GM19468 (cell line): ENCODE data around the gene IGFALS.

Experiments used
- ATAC-seq: cut with Tn5 transposase; IDR thresholded peaks from one replicate; pipeline ENCODE4 v1.9.1; 2021; ENCODE audit warnings: mild to moderate bottlenecking, moderate library complexity, moderate number of reproducible peaks; ENCODE audit not compliant: unreplicated experiment; ENCODE audit errors: extremely low read depth

IGFALS gene

DNA sequence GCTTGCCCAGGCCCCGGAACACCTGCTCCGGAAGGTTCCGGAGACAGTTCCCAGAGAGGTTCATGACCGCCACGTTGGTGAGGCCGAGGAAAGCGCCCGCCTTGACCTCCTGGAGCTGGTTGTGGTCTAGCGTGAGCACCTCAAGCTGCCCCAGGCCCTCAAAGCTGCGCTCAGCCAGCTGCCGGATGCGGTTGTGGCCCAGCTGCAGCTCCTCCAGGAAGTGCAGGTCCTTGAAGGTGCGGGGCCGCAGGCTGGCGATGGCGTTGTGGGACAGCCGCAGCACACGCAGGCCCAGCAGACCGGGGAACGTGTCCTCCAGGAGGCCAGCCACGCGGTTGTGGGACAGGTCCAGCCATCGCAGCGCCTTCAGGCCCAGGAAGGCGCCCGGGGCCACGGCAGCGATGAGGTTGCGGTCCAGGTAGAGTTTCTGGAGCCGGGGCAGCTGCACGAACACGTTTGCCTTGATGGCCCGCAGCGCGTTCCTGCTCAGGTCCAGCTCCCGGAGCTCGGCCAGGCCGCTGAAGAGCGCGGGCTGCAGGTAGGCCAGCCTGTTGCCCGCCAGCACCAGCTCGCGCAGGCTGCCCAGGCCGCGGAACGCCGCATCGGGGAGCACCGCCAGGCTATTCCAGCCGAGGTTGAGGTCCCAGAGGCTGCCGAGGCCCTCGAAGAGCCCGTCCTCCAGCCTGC lies 2.1 kb downstream of the IGFALS start:
- ATAC-seq, result no peak

DNA sequence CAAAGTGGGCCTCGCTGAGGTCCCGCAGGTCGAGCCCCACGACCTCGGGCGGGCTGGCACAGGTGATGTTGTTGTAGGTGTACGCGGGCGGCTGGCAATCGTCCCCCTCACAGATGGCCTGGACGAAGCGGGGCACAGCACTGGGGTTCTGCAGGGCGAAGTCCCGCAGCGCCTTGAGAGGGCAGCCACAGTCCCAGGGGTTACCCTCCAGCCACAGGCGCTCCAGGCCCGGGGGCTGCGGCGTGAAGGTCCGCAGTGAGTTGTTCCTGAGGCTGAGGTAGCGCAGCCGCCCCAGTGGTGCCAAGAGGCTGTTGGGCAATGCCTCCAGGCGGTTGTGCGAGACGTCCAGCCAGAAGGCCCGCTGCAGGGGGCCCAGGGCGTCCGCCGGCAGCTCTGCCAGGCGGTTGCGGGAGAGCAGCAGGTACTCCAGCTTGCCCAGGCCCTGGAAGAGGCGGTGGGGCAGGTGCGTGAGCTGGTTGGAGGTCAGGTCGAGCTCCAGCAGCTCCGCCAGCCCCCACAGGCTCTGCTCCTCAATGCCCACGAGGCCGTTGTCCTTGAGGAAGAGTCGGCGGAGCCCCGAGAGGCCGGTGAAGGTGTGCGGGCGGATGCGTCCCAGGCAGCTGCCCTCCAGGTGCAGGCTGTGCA lies 2.8 kb downstream of the IGFALS start:
- ATAC-seq, result no peak

GRCh38 chr16:1790261-1790610 lies 3.3 kb downstream of the IGFALS start:
- no peak for ATAC-seq

- no peak for ATAC-seq
Measured at GRCh38 chr16:1789643-1790045, 3.9 kb downstream of the IGFALS start.

DNA sequence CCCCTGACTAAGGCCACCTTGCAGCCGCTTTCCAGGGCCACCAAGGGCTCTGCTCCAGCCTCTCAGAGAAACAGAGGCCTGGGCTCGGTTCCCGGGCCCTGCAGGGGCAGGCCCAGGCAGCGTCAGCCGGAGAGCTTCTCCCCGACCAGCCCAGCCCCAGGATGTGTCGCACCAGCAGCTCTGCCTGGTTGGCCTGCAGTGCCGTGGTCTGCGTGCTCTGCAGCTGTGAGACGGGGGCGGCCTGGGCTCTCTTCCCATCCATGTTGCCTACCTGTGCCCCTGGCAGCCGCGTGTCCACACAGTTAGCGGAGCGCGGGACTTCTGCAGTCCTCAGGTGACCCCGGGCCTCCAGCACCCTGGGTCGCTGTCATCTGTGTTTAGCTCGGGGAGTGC lies 4.8 kb downstream of the IGFALS start:
- ATAC-seq, result no peak

GRCh38 chr16:1788095-1788707 lies 5.3 kb downstream of the IGFALS start:
- no peak for ATAC-seq

GRCh38 chr16:1787322-1788094 lies 6.0 kb downstream of the IGFALS start:
- ATAC-seq, result no peak

GRCh38 chr16:1787056-1787321 lies 6.5 kb downstream of the IGFALS start:
- ATAC-seq, result no peak

- no peak for ATAC-seq
Measured at GRCh38 chr16:1786242-1787055, 7.1 kb downstream of the IGFALS start.

DNA sequence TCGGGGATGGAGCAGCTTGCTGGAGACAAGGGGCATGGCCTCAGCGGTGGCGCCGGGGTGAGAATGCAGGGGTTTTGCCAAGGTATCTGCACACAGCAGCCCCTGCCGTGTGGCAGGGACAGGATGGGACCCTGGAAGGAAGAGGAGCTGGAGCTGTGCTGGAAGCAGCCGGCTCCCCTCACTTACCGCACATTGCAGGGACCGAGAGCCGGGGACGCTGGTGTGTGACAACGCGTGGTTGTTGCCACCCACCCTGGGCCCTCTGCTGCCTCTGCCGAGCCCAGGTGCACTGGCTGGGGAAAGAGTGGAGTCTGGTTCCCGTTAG lies 7.7 kb downstream of the IGFALS start:
- ATAC-seq, result no peak

DNA sequence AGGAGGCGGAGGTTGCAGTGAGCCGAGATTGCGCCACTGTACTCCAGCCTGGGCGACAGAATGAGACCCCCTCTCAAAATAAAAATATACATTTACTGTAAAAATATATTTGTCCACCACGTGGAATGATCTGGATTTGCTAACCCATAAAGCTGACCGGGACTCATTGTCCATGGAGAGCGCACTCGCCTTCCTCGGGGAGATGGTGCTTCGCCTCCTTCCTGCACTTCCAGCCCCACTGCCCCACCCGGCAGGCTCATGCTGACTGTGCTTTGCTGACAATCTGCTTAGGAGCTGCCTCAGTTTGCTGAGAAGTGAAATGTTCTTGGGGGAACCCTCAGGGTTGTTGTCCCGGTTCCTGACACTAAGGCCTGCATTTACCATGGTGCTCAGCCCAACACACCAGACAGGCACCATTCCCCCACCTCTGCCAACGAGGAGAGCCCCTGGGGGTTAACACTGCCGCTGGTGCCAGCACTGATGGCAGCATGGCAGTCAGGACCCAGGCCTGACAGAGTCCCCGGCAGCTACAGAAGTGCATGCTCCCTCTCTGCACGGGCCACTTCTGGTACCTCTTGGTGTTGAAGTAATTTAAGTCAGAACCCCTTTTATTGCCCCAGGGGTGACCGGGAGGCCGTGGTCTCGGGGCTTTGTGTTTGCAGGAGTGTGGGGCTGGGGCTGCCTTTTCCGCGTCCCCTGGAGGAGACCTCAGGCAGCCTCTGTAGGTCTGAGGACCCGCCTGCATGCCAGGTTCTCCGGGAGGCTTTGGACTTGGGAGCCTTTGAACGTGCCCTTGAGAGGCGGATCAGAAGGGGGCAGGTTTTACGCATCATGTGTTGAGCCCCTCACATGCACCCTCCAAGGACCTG lies 8.3 kb downstream of the IGFALS start:
- ATAC-seq, result no peak

DNA sequence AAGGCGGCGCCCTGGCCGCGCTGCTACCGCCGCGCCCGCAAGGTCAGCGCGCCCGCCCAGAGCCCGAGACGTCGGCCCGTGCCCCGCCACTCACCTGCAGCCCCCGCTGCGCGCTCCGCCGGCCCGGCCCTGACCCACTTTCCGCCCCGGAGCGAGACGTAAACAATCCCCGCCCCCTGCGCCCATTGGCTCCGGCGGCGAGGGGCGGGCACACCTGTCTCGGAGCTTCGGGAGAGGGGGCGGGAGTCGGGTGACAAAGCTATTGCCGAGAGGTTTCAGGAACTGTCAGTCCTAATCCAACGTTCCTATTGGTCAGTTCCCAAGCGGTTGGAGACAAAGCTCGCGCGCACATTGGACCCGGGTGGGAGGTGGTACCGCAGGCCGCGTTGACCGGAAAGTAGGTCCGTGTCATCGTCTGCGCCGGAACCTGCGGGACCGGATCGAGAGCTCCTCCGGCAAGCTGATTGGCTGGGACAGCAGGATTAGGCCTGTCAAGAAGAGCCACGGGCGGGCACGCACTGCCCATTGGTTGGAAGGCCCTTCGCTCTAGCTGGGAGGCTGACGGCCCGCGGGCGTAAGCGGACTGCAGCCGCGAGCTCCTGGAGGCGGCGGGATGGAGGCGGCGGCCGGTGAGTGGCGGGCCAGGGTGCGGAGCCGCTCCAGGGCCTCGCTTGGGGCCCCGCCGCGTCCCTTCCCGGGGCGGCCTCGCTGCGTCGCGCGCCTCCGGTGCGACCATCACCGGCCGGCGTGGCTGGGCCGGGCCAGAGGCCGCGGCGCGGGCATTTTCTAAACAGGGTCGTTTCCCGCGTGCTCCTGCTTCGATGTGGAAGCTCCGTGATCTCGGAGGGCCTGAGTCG lies 10.9 kb downstream of the IGFALS start, which contains the start of the genes NUBP2 and SPSB3:
Gene NUBP2, plus strand, starts transcription at position 553 of the 857 bp plus-strand sequence. Its CDS starts 61 bp downstream, at position 614.
Gene SPSB3, minus strand, starts transcription at position 164 of the 857 bp plus-strand sequence. CDS start 1,088 bp downstream, outside the sequence.
- ATAC-seq, result peak; percentile 85

GRCh38 chr16:1781758-1782407 lies 11.6 kb downstream of the IGFALS start:
- no peak for ATAC-seq

GRCh38 chr16:1781254-1781653 lies 12.3 kb downstream of the IGFALS start:
- no peak for ATAC-seq

DNA sequence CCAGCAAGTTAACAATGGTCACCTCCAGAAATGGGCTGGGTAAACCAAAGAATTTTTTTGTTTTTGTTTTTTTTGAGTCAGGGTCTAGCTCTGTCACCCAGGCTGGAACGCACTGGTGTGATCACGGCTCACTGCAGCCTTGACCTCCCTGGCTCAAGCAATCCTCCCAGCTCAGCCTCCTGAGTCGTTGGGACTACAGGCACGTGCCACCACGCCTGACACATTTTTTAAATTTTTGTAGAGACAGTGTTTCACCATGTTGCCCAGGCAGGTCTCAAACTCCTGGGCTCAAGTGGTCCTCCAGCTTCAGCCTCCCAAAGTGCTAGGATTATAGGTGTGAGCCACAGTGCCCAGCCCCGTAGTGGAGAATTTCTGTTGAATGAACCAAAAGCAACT lies 12.8 kb downstream of the IGFALS start:
- ATAC-seq, result no peak

DNA sequence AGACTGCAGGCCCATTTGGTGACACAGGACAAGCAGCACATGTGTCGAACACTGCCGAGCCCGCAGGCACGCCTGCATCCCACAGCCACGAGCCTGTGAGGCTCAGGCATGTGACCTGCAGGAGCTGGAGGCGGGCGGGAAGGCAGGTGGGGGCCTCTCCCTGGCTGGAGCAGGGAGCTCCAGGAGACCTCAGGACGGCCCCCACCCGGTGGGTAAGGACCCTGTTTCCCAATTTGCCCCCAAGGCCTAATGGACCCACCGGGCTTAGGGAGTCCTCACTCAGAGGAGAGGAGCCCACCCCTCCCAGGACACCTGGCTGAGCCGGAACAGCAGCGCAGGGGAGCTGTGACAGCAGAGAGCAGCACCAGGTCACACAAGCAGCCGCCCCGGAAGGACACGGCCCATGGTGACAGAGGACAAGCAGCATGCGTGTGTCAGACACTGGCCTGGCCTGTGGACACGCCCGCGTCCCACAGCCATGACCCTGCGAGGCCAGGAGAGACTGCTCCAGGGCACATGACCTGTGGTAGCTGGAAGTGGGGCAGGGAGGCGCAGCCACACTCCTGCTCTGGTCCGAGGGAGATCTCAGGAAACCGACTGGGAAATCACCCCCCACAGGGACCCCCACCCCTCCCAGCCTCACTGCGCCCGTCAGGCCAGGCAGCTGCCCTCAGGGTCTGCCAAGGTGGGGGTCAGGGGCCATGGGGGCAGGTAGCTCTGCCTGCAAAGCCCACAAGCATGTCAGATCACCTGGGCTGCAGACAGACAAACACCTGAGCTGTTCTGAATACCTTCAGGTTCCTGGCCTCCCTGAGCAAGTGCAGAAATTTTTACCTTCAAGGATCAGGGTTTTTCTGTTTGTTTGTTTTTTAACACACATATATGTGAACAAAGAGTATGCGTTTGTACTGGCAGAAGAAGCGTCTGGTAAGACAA lies 13.5 kb downstream of the IGFALS start:
- ATAC-seq, result no peak

DNA sequence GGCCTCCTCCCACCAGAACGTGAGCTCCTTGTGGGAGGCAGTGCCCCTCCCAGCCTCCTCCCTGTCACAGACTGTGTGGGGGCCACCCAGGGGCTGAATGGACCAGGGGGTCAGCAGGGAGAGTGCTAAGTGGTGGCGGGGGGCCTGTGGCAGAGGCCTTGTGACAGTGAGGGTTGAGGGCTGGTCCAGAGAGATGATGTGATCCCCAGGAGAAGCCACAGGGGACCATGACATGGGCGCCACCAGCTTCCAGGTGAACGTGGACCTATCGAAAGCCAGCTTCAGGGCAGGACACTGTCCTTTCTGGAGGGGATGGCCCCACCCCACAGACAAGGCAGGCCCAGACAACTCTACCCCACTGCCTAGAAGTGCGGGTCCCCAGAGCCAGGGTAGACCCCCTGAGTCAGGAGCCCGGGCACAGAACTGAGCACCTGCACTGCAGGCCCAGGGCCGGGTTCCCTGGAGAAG lies 14.2 kb downstream of the IGFALS start:
- no peak for ATAC-seq
